ENCODE results near the gene NAV1.

- TF ChIP-seq CTCF (optimal IDR thresholded peaks at IDR 0.05 in 1 of 3, IDR thresholded peaks at IDR 0.05 in 1 of 3, conservative IDR thresholded peaks at IDR 0.05 in 1 of 3; ENCODE audit: extremely low read depth in 1 of 3, insufficient read depth in 2 of 3, low read length in 3 of 3) = no peak
- no peak for TF ChIP-seq EZH2 (IDR thresholded peaks at IDR 0.05; ENCODE audit: low read length)
Observed at GRCh38 chr1:201509601-201510374, 29.1 kb upstream of the NAV1 start.
